CD8-positive, alpha-beta memory T cell (primary cell): ENCODE results near the gene FHL3. TPM values are rescaled to one million over a fixed set of nuclear protein-coding genes. Genes with fewer than 3 reads are reported as not detected.
"Not testable (repeated sequence)": the region's sequence is repeated elsewhere in the genome, so short reads cannot be mapped to it uniquely, and the experiment has no call there.

Experiments used
- CTCF ChIA-PET: fragments of 350-600 bp; sonication (Branson Sonifier 250); formaldehyde crosslinking; loops from one replicate; lab custom pipeline; 2021; ENCODE audit warnings: antibody characterized with exemption; lab: Charles Lee
- POLR2A ChIA-PET: fragments of 350-600 bp; sonication (Branson Sonifier 250); formaldehyde crosslinking; loops from one replicate; lab custom pipeline; 2021; ENCODE audit warnings: antibody characterized with exemption; lab: Charles Lee
- DNase-seq, 5 donors: peaks; one replicate each; pipeline versions ENCODE4 v3.0.0 to v3.0.0-alpha.2; 2020 to 2022; ENCODE audit warnings: mixed read lengths in 1 of 5
- H3K27ac ChIP-seq: one replicate; pipeline ENCODE4 v1.7.0; 2013; ENCODE audit warnings: low read depth, mild to moderate bottlenecking, low read length, moderate library complexity
- H3K27me3 ChIP-seq: 2 replicates; pipeline ENCODE4 v1.7.0; 2013; ENCODE audit warnings: low read length, mild to moderate bottlenecking; ENCODE audit not compliant: insufficient read depth, poor library complexity, severe bottlenecking
- H3K36me3 ChIP-seq: 2 replicates; pipeline ENCODE4 v1.7.0; 2013; ENCODE audit warnings: mild to moderate bottlenecking, low read length, moderate library complexity; ENCODE audit not compliant: insufficient read depth
- H3K4me1 ChIP-seq: 2 replicates; pipeline ENCODE4 v1.7.0; 2013; ENCODE audit warnings: mild to moderate bottlenecking, low read length, moderate library complexity; ENCODE audit not compliant: insufficient read depth
- H3K4me3 ChIP-seq: 2 replicates; pipeline ENCODE4 v1.7.0; 2013; ENCODE audit warnings: mild to moderate bottlenecking, low read length
- H3K9me3 ChIP-seq: 2 replicates; pipeline ENCODE4 v1.7.0; 2013; ENCODE audit warnings: mild to moderate bottlenecking, low read length
- H3K27ac Mint-ChIP-seq, 8 donors: one replicate each; pipeline ENCODE4 v1.8.0; 2020 to 2021; ENCODE audit warnings: mixed read lengths in 8 of 8, mild to moderate bottlenecking in 6 of 8, inconsistent platforms in 3 of 8, moderate library complexity in 3 of 8
- H3K27me3 Mint-ChIP-seq, 2 donors: one replicate each; pipeline ENCODE4 v1.8.0; 2020 to 2021; ENCODE audit warnings: mixed read lengths in 2 of 2, mild to moderate bottlenecking in 1 of 2, moderate library complexity in 1 of 2
- H3K36me3 Mint-ChIP-seq, 3 donors: one replicate each; pipeline ENCODE4 v1.8.0; 2020 to 2021; ENCODE audit warnings: mixed read lengths in 3 of 3, inconsistent platforms in 1 of 3, mild to moderate bottlenecking in 1 of 3
- H3K4me1 Mint-ChIP-seq, 3 donors: one replicate each; pipeline ENCODE4 v1.8.0; 2020 to 2021; ENCODE audit warnings: mixed read lengths in 3 of 3, inconsistent platforms in 1 of 3, mild to moderate bottlenecking in 1 of 3
- H3K4me3 Mint-ChIP-seq, 7 donors: one replicate each; pipeline ENCODE4 v1.8.0; 2020 to 2021; ENCODE audit warnings: mixed read lengths in 7 of 7, mild to moderate bottlenecking in 6 of 7, moderate library complexity in 4 of 7, inconsistent platforms in 2 of 7
- H3K9me3 Mint-ChIP-seq, 5 donors: one replicate each; pipeline ENCODE4 v1.8.0; 2020 to 2022; ENCODE audit warnings: mixed read lengths in 5 of 5, mild to moderate bottlenecking in 3 of 5, moderate library complexity in 2 of 5, inconsistent platforms in 1 of 5
- polyA plus RNA-seq: library from polyadenylated mRNA; unstranded; fragments of 300-500 nt; fragmentation: Illumina TruSeq; gene quantifications from one replicate; pipeline ENCODE4 v1.2.3, GENCODE V29; 2021
- total RNA-seq, 2 experiments: library from RNA; stranded (reverse); gene quantifications; one replicate each; pipeline ENCODE4 v1.2.3, GENCODE V29; 2021

The FHL3 gene
- total and polyA plus RNA-seq, 3 experiments from 2014 or later, result 15.4 to 19.7 (median 17.5) TPM

DNA sequence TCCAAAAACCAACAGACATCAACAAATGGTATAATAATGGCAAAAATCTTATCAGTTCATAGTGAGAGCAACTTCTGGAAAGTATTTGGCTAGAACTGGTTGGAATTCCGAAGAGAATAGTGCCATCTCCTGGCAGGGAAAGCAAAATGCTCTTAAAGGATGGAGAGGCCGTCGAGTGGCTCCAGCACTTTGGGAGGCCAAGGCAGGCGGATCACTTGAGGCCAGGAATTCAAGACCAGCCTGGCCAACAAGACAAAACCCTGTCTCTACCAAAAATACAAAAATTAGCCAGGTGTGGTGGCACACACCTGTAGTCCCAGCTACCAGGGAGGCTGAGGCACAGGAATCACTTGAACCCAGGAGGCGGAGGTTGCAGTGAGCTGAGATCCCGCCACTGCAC, 30.2 kb downstream of the FHL3 start:
- not testable (repeated sequence) for H3K27me3 Mint-ChIP-seq

DNA sequence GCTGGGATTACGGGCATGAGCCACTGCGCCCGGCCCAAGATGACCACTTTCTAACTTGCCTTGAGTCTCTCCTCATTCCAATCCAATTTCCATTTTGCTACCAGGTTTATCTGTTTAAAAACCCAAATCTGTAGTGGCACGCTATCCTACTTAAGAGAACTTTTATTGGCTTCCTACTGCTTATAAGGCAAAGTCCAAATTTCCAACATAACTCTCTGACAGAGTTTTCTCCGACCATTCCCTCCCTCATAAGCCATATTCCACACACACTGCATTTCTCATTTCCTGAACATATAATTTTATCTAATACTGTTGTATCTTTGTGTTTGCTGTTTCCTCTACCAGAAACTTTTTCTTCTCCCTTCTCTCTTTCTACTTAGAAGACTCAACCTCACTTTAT, 30.7 kb downstream of the FHL3 start:
- CTCF ChIA-PET, result no interaction called here

More for the DNA sequence above, 30.2 kb downstream of the FHL3 start:
- not testable (repeated sequence) for H3K4me3 ChIP-seq, H3K27me3 ChIP-seq, H3K27ac ChIP-seq, H3K4me1 ChIP-seq, H3K4me3 Mint-ChIP-seq, H3K9me3 Mint-ChIP-seq, H3K9me3 ChIP-seq
- peaks cover 36% of the 10 kb centered on the region for H3K36me3 ChIP-seq
- Mint-ChIP-seq H3K27ac (peak overlapping the region in 1 of 8 donors; percentile 34), H3K36me3 (peaks cover 17 to 97% (median 30%) of the 10 kb centered on the region in 3 donors), H3K4me1 (peaks cover 12 to 24% (median 19%) of the 10 kb centered on the region in 3 donors)
- CTCF ChIA-PET, result interaction anchor here (1.5 kb wide), 1 partner anchor 15 kb away, joined by 7 read pairs; the partner anchor contains the start of gene SF3A3
- peak in 1 of 5 donors; percentile 17 for DNase-seq
- POLR2A ChIA-PET, result interaction anchor here (0.6 to 0.7 kb wide), 2 partner anchors 45 to 286 kb away, joined by 3 to 4 read pairs; no protein-coding TSS in a partner anchor

GRCh38 chr1:37973684-37974083, 31.6 kb downstream of the FHL3 start:
- H3K27me3 Mint-ChIP-seq, H3K9me3 ChIP-seq, H3K4me1 ChIP-seq, CTCF ChIA-PET, H3K27ac ChIP-seq, POLR2A ChIA-PET, H3K9me3 Mint-ChIP-seq, H3K4me3 Mint-ChIP-seq, DNase-seq, H3K27me3 ChIP-seq, H3K4me3 ChIP-seq: not testable (repeated sequence)
- Mint-ChIP-seq H3K36me3 (peaks cover 14 to 97% (median 30%) of the 10 kb centered on the region in 3 donors), H3K4me1 (peaks cover 12 to 24% (median 19%) of the 10 kb centered on the region in 3 donors), H3K27ac (peak overlapping the region in 1 of 8 donors; percentile 14)
- peaks cover 36% of the 10 kb centered on the region for H3K36me3 ChIP-seq

More for the DNA sequence above, 30.7 kb downstream of the FHL3 start:
- no peak overlapping the region for H3K4me3 Mint-ChIP-seq
- peak overlapping the region in 1 of 8 donors; percentile 20 for H3K27ac Mint-ChIP-seq
- POLR2A ChIA-PET, result no interaction called here
- DNase-seq, result no peak
- H3K27ac ChIP-seq, result no peak overlapping the region
- H3K36me3 Mint-ChIP-seq, result peaks cover 17 to 97% (median 31%) of the 10 kb centered on the region in 3 donors
- peaks cover 0 to 4% (median 0%) of the 10 kb centered on the region in 5 donors for H3K9me3 Mint-ChIP-seq
- peaks cover 36% of the 10 kb centered on the region for H3K36me3 ChIP-seq
- H3K4me1 Mint-ChIP-seq, result peaks cover 12 to 24% (median 19%) of the 10 kb centered on the region in 3 donors
- H3K9me3 ChIP-seq, result no peaks in the 10 kb centered on the region
- no peaks in the 10 kb centered on the region for H3K27me3 ChIP-seq
- no peaks in the 10 kb centered on the region for H3K4me1 ChIP-seq
- no peaks in the 10 kb centered on the region for H3K27me3 Mint-ChIP-seq
- H3K4me3 ChIP-seq, result no peak overlapping the region

GRCh38 chr1:37965301-37965700, 40.0 kb downstream of the FHL3 start:
- ChIA-PET POLR2A (no interaction called here), CTCF (no interaction called here)
- peaks cover 0 to 71% (median 21%) of the 10 kb centered on the region in 3 donors for H3K36me3 Mint-ChIP-seq
- H3K4me3 Mint-ChIP-seq, result no peak overlapping the region
- H3K36me3 ChIP-seq, result peaks cover 35% of the 10 kb centered on the region
- no peaks in the 10 kb centered on the region for H3K27me3 ChIP-seq
- no peak for DNase-seq
- no peaks in the 10 kb centered on the region for H3K9me3 ChIP-seq
- H3K4me1 ChIP-seq, result no peaks in the 10 kb centered on the region
- peak overlapping the region in 1 of 8 donors; percentile 29 for H3K27ac Mint-ChIP-seq
- H3K27me3 Mint-ChIP-seq, result no peaks in the 10 kb centered on the region
- no peak overlapping the region for H3K27ac ChIP-seq
- no peaks in the 10 kb centered on the region for H3K9me3 Mint-ChIP-seq
- H3K4me1 Mint-ChIP-seq, result no peaks in the 10 kb centered on the region
- H3K4me3 ChIP-seq, result no peak overlapping the region

DNA sequence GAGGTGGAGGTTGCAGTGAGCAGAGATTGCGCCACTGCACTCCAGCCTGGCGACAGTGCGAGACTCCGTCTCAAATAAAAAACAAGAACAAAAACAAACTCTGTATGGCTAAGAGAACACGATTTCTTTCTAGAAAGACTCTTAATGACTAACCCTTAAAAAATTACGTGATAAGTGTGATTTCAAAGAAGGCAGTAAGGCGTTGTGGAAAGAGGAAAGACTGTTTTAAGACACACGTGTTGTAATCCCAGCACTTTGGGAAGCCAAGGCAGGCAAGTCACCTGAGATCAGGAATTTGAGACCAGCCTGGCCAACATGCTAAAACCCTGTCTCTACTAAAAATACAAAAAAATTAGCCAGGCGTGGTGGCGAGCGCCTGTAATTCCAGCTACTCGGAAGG, 41.2 kb downstream of the FHL3 start:
- H3K4me1 ChIP-seq, CTCF ChIA-PET, H3K27me3 Mint-ChIP-seq, DNase-seq, H3K9me3 Mint-ChIP-seq, H3K9me3 ChIP-seq, H3K27me3 ChIP-seq, H3K27ac Mint-ChIP-seq, H3K4me1 Mint-ChIP-seq, H3K4me3 Mint-ChIP-seq, H3K4me3 ChIP-seq, H3K27ac ChIP-seq: not testable (repeated sequence)
- POLR2A ChIA-PET, result interaction anchor here (0.5 to 0.6 kb wide), 2 partner anchors 23 to 88 kb away, joined by 4 to 7 read pairs; no protein-coding TSS in a partner anchor
- H3K36me3 ChIP-seq, result peaks cover 38% of the 10 kb centered on the region
- peaks cover 0 to 70% (median 23%) of the 10 kb centered on the region in 3 donors for H3K36me3 Mint-ChIP-seq

DNA sequence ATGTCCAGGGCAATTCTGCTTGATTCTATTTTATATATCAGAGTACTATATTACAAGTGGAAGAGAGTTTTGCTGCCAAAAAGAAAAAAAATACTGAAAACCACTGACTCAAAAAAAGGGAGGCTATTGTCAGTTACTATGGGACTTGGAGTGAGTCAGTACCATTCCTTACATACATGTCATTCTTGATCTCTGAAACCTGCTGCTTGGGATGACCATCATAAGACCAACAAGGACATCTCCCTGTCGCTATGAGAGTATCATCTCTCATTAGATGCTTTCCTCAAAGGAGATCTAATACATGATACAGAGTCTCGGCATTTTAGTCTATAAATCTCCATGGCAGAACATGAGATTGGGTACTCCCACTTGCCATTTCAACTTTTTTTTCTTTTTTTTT, 46.6 kb downstream of the FHL3 start:
- H3K27ac ChIP-seq, result no peak overlapping the region

GRCh38 chr1:37955685-37956084, 49.6 kb downstream of the FHL3 start:
- Histone ChIP-seq H3K9me3 (no peaks in the 10 kb centered on the region), H3K27me3 (no peaks in the 10 kb centered on the region), H3K36me3 (peaks cover 29% of the 10 kb centered on the region), H3K4me1 (no peaks in the 10 kb centered on the region), H3K4me3 (no peak overlapping the region), H3K27ac (no peak overlapping the region)
- no peak overlapping the region for H3K27ac Mint-ChIP-seq
- no peak for DNase-seq
- peaks cover 0 to 2% of the 10 kb centered on the region in 2 donors for H3K27me3 Mint-ChIP-seq
- ChIA-PET POLR2A (no interaction called here), CTCF (no interaction called here)
- no peaks in the 10 kb centered on the region for H3K9me3 Mint-ChIP-seq
- no peaks in the 10 kb centered on the region for H3K4me1 Mint-ChIP-seq
- peaks cover 0 to 43% (median 16%) of the 10 kb centered on the region in 3 donors for H3K36me3 Mint-ChIP-seq
- H3K4me3 Mint-ChIP-seq, result no peak overlapping the region

More for the DNA sequence above, 46.6 kb downstream of the FHL3 start:
- no peak overlapping the region for H3K27ac Mint-ChIP-seq
- Histone ChIP-seq H3K36me3 (peaks cover 36% of the 10 kb centered on the region), H3K4me1 (no peaks in the 10 kb centered on the region), H3K27me3 (no peaks in the 10 kb centered on the region), H3K9me3 (no peaks in the 10 kb centered on the region), H3K4me3 (no peak overlapping the region)
- ChIA-PET CTCF (no interaction called here), POLR2A (no interaction called here)
- no peaks in the 10 kb centered on the region for H3K4me1 Mint-ChIP-seq
- no peak for DNase-seq
- no peaks in the 10 kb centered on the region for H3K9me3 Mint-ChIP-seq
- H3K27me3 Mint-ChIP-seq, result no peaks in the 10 kb centered on the region
- no peak overlapping the region for H3K4me3 Mint-ChIP-seq
- H3K36me3 Mint-ChIP-seq, result peaks cover 0 to 63% (median 17%) of the 10 kb centered on the region in 3 donors

- Mint-ChIP-seq H3K4me1 (no peaks in the 10 kb centered on the region), H3K27ac (no peak overlapping the region), H3K4me3 (no peak overlapping the region), H3K36me3 (peaks cover 0 to 33% (median 9%) of the 10 kb centered on the region in 3 donors), H3K27me3 (peaks cover 0 to 2% of the 10 kb centered on the region in 2 donors), H3K9me3 (no peaks in the 10 kb centered on the region)
- Histone ChIP-seq H3K27me3 (no peaks in the 10 kb centered on the region), H3K27ac (no peak overlapping the region), H3K36me3 (peaks cover 20% of the 10 kb centered on the region), H3K9me3 (no peaks in the 10 kb centered on the region), H3K4me1 (no peaks in the 10 kb centered on the region), H3K4me3 (no peak overlapping the region)
- DNase-seq, result no peak
- ChIA-PET CTCF (interaction anchor here (1.0 kb wide), 1 partner anchor 12 kb away, joined by 4 read pairs; no protein-coding TSS in a partner anchor), POLR2A (no interaction called here)
These were observed 50.9 kb downstream of the FHL3 start for GRCh38 chr1:37954316-37954971.
